Measurements from ENCODE around the gene NKD2.

NKD2 gene

GRCh38 chr5:1031306-1031959, 22.8 kb downstream of the NKD2 start:
- Histone ChIP-seq H3K79me2 (ENCODE audit: insufficient read depth, low read depth) (peaks cover 54% of the 10 kb centered on the region), H3K27ac (no peak overlapping the region), H4K20me1 (ENCODE audit: insufficient read depth) (peaks cover 7% of the 10 kb centered on the region; the same call in 1 of the 2 replicates), H3K4me1 (ENCODE audit: low read depth, poor library complexity, severe bottlenecking) (no peaks in the 10 kb centered on the region), H2AFZ (ENCODE audit: low read depth) (no peak overlapping the region), H3K36me3 (ENCODE audit: insufficient read depth) (peaks cover 11% of the 10 kb centered on the region; the same call in 1 of the 2 replicates), H3K9ac (no peak overlapping the region), H3K27me3 (ENCODE audit: insufficient read depth, low read depth) (no peaks in the 10 kb centered on the region), H3K4me2 (no peak overlapping the region), H3K4me3 (IDR thresholded peaks at IDR 0.05; ENCODE audit: insufficient read depth, low read depth, low read length) (no peak overlapping the region)
- TF ChIP-seq CTCF (conservative IDR thresholded peaks at IDR 0.05; ENCODE audit: low read depth, low read length) = no peak

GRCh38 chr5:1032011-1032410, 23.4 kb downstream of the NKD2 start:
- Histone ChIP-seq H3K79me2 (ENCODE audit: insufficient read depth, low read depth) (peaks cover 48% of the 10 kb centered on the region; the same call in 1 of the 2 replicates), H2AFZ (ENCODE audit: low read depth) (no peak overlapping the region), H3K4me1 (ENCODE audit: low read depth, poor library complexity, severe bottlenecking) (no peaks in the 10 kb centered on the region), H3K36me3 (ENCODE audit: insufficient read depth) (peaks cover 11% of the 10 kb centered on the region; the same call in 1 of the 2 replicates), H3K4me3 (IDR thresholded peaks at IDR 0.05; ENCODE audit: insufficient read depth, low read depth, low read length) (no peak overlapping the region), H3K27ac (no peak overlapping the region), H3K4me2 (no peak overlapping the region), H3K27me3 (ENCODE audit: insufficient read depth, low read depth) (no peaks in the 10 kb centered on the region), H3K9ac (no peak overlapping the region), H4K20me1 (ENCODE audit: insufficient read depth) (peaks cover 7% of the 10 kb centered on the region; the same call in 1 of the 2 replicates)
- no peak for TF ChIP-seq CTCF (conservative IDR thresholded peaks at IDR 0.05; ENCODE audit: low read depth, low read length)

- H3K9ac ChIP-seq = no peak overlapping the region
- TF ChIP-seq CTCF (conservative IDR thresholded peaks at IDR 0.05; ENCODE audit: low read depth, low read length) = no peak
- no peaks in the 10 kb centered on the region for H3K4me1 ChIP-seq (ENCODE audit: low read depth, poor library complexity, severe bottlenecking)
- H3K36me3 ChIP-seq (ENCODE audit: insufficient read depth) = peaks cover 11% of the 10 kb centered on the region; the same call in 1 of the 2 replicates
- no peak overlapping the region for H3K4me2 ChIP-seq
- H3K27me3 ChIP-seq (ENCODE audit: insufficient read depth, low read depth) = no peaks in the 10 kb centered on the region
- no peak overlapping the region for H2AFZ ChIP-seq (ENCODE audit: low read depth)
- H3K79me2 ChIP-seq (ENCODE audit: insufficient read depth, low read depth) = peaks cover 42% of the 10 kb centered on the region; the same call in 1 of the 2 replicates
- no peak overlapping the region for H3K27ac ChIP-seq
- peaks cover 7% of the 10 kb centered on the region; the same call in 1 of the 2 replicates for H4K20me1 ChIP-seq (ENCODE audit: insufficient read depth)
- H3K4me3 ChIP-seq (IDR thresholded peaks at IDR 0.05; ENCODE audit: insufficient read depth, low read depth, low read length) = no peak overlapping the region
Measured at GRCh38 chr5:1032551-1033027, 24.0 kb downstream of the NKD2 start.

- Histone ChIP-seq H3K27me3 (ENCODE audit: insufficient read depth, low read depth) (no peaks in the 10 kb centered on the region), H4K20me1 (ENCODE audit: insufficient read depth) (peaks cover 7% of the 10 kb centered on the region; the same call in 1 of the 2 replicates), H3K27ac (no peak overlapping the region), H3K4me2 (no peak overlapping the region), H3K36me3 (ENCODE audit: insufficient read depth) (peaks cover 11% of the 10 kb centered on the region; the same call in 1 of the 2 replicates), H3K9ac (no peak overlapping the region), H3K4me3 (IDR thresholded peaks at IDR 0.05; ENCODE audit: insufficient read depth, low read depth, low read length) (no peak overlapping the region), H3K79me2 (ENCODE audit: insufficient read depth, low read depth) (peaks cover 36% of the 10 kb centered on the region; the same call in 1 of the 2 replicates), H2AFZ (ENCODE audit: low read depth) (no peak overlapping the region), H3K4me1 (ENCODE audit: low read depth, poor library complexity, severe bottlenecking) (no peaks in the 10 kb centered on the region)
- no peak for TF ChIP-seq CTCF (conservative IDR thresholded peaks at IDR 0.05; ENCODE audit: low read depth, low read length)
Measured at GRCh38 chr5:1033178-1033577, 24.6 kb downstream of the NKD2 start.

Data from KMS-11 (cell line).